Measurements from ENCODE around the gene PIAS4.

Gene PIAS4

DNA sequence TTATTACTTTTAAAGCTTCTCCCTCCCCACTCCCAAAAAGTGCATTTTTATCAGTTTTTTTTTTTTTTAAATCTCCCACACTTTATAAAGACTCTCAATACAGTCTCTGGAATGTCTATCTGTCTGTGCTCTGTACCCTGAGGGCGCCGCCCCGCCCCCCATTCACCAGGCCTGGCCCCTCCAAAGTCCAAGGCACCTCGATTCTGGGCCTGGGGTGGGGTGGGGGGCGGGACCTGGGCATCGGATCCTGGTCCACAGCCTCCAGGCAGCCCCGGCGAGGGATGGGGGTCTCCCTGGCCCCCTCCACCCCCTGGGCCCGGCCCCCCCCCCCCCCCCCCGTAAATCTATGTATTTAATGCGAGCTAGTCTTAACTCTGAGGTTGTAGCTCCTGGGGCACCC, 35.9 kb downstream of the PIAS4 start:
- DNase-seq = no peak

DNA sequence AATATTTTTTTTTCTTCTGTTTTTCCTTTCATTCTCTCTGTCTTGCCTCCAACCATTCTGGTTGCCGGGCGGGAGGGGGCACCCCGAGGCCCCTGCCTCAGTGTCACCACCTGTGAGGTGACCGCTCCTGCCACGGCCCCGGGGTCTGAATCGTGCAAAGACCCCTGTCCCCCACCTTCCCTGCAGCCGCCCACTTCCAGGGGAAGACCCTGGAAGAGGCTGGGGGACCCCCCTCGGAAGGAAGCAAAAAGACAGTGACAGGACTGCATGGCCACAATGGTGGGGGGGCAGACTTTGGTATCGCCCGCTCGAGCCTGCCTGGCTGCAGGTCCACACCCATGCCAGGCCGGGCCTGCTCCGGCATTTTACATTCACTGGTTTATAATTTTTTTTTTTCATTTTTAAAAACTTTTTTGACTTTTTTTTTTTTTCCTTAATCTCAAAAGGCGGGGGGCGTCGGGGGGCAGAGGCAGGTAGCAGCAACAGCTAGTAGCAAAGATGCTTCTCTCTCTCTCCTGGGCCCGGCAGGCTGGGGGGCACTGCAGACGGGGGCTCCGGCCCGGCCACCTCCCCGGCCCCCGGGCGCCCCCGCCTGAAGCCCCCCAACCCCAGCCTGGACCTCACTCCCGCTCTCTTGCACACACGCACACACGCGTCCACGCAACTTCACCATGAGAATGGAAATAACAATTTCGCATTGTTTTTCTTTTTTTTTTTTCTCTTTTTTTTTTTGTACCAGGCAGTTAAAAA, 36.6 kb downstream of the PIAS4 start:
- no peak for DNase-seq

DNA sequence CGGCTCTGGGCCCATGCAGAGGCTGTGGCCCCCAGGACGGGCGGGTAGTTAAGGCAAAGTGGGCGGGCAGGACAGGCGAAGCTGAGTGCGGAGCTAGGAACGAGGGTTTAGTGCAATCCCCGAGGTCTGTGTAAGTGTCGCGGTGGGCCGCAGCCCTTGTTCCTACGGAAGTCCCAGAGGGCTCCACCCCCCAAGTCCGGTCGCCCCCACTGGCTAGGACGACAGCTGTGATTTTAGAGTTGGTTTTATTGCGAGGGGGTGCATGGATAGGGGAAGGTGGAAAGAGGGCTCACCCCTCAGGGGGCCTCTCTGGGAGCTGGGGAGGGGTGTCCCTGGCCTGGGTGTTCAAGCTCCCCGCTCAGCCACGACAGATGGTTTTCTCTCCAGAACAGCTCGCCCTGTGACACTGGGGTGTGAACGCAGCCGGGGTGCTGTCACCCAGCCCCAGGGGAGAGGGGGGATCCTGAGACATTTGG, 37.5 kb downstream of the PIAS4 start:
- DNase-seq = no peak

DNA sequence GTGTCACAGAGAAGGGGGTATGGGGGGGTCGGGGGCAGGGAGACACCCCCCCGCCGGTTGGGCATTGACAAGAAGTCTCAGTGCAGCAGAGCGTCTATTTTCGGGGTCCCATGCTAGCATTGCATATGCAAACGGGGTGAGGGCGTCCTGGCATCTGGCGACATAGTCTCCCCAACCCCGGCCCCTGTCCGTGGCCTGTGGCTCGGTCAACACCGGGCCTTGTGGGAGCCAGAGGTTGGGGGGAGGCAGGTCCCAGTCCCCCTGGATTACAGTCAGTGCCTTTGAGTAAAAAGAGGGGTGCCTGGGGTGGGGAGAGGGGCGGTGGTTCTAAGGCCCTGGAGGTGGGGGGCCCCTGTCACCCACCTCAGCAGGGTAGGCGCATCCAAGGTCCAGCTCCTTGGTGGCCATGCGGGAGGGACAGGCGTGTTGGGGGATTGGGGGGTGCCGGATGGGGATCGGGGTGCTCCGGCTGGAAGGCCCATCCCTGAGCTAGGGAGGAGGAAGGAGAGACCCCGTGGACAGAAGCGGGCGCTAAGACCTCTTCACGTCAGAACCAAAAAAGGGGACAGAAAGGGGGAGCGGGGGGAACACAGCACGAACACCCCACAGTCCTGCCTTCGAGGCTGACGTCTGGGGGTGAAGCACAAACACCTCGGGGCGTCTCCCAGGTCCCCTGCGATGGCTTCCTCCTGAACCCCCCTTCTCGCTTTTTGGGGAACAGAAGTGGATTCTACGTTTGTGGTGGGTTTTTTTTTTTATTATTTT, 38.2 kb downstream of the PIAS4 start:
- no peak for DNase-seq

DNA sequence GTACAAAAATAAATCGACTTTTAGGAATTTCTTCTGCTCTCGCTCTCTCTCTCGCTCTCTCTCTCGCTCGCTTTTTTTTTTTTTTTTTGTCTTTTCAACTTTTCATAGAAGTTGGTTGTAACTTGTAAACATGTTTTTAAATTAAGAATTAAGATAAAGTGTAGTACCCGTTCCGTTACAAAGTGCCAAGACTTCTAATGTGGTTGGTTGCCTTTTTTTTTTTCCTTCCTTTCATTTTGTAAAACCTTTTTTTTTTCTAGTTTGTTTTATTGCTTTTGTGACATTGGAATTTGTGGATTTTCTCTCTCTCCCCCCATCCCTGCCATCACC, 38.8 kb downstream of the PIAS4 start:
- no peak for DNase-seq

DNA sequence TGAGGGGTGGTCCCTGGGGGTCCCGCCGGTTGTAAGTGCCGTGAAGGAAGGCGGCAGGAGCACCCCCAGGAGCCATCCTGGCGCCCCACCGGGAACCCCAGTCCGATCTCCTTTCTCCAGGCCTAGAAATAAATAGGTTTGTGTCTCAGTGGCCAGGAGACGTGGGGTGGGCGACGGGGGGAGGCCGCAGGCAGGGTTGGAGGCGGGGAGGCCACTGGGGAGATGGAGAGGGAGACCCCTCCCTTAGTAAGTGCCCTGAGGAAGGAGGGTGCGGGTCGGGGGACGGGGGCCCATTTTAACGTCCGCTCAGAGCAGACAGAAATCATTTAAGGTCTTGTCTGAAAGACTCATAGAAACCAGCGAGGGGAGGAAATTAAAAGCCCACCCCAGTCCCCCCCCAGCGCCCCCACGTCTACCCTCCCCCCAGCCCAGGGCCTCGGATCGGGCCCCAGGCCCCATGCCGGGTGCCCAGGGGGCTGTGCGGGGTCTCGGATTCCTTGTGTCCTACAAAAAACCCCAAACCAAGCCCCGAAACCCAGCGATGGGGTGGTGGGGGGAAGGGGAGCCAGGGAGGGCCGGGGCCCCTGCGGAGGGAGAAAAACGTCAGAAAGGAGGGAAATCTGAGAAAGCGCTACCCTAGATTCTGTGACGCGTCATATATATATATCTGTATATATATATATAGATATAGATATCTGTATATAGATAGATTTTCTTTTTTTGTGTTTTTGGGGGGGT, 39.6 kb downstream of the PIAS4 start:
- DNase-seq = no peak

DNA sequence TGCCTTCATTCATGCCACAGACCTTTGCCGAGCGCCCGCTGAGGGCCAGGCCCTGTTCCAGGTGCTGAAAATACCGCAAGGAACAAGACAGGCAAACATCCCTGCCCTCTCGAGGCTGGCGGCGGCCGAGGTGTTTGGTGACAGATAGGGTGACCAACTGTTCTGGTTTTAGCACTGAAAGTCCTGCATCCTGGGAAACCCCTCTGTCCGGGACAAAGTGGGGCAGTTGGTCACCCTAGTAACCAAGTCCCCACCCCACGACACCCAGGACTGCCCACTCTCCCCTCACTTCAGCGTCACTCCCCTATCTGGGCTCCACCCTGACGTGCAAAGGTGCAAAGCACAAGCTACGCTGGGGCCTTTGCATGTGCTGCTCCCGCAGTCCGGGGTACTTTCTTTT, 41.9 kb downstream of the PIAS4 start:
- no peak for DNase-seq

DNA sequence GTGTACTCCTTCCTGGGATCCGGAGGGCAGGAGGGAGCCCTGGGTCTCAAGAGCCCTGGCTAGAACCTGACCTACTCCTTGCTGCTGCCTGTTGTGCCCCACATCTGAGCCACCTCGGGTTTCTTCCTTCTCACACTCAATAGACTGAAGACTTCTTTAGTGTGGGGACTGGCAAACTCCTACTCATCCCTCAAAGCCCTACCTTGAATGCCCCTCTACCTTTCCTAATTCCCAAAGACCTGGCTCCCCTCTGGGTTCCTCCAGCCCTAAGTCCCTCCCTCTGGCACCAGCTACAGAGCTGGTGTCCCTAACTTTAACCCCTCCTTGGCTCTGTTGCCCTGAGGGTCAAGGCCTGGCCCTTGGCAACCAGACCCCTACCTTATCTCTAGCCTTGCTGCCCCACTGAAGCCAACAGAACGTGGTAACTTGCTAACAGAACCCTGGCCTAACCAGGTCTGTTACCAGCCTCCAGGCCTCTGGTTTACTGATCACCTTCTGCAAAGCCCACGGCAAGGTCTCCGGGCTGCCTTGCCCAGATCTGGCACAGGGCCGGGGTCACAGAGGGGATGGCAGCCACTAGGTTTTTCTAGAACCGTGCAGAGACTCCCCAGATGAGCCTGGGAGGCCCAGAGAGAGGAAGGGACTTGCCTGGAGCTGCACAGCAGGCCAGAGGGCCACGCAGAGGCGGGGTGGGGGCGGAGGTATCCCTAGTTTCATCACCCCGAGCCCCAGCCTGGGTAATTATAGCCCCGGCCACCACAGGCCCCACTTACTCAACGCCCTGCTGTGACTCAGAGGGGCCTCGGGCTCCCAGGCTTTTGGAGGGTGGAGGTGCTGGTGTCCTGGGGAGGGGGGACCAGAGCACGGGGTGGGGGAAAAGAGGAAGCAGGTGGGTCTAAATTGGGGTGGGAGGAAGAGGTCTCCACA, 43.9 kb downstream of the PIAS4 start:
- peak; percentile 46 for DNase-seq

DNA sequence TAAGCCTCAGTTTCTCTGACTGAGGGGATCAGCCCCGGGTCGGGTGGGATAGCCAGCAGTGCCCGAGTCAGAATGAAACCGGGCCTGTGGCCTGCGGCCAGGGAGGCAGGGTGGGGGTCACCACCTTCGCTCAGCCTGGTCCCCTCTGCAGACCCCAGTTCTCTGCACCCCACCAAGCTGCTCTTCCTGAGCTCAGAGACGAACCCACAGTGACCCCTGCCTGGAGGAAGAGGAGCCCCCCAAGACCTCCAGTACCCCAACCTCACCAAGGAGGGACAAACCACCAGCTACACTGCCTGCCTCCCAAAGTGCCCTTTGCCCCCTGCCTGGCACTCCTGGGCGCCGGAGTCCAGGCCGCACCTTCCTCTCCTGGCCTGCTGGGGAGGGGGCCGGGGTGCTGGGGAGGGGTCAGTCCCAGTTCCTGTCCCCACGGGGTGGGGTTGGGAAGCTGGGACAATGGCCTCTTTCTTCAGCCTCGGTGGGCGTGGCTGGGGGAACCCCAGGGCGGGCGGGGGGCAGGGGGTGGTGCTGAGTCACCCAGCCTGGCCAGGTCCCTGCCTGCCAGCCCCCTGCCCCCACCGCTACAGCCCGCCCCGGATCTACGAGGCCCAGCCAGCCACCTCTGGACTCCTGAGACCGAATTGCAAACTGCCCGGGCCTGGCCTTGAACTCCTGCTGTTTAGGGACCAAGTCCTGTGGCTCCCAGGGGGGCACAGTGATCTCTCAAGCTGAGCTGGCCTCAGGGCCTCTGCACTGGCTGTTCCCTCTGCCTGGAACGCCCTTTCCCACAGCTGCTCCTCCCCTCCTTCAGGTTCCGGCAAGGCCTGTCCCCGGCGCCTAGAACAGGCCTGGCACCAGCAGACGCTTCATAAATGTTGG, 44.8 kb downstream of the PIAS4 start:
- DNase-seq = no peak

DNA sequence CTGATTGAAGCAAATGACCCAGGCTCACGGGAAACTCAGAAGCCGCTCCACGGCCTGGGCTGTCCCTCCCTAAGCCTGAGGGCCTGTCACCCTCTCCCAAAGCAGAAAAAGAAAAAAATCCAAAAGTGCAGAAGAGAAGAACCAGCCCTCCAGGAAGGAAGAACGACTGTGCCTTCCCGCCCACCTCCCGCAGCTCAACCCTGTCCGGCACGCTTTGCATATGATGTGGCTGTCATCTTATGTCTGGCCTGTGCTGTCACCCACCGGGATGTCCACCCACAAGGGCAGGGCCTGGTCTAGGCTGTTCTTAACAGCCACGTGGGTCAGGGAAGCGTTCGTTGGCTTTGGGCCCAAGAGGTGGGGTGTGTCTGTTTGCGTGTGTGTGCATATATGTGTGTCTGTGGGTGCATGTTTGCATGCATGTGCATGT, 45.5 kb downstream of the PIAS4 start:
- DNase-seq = no peak

DNA sequence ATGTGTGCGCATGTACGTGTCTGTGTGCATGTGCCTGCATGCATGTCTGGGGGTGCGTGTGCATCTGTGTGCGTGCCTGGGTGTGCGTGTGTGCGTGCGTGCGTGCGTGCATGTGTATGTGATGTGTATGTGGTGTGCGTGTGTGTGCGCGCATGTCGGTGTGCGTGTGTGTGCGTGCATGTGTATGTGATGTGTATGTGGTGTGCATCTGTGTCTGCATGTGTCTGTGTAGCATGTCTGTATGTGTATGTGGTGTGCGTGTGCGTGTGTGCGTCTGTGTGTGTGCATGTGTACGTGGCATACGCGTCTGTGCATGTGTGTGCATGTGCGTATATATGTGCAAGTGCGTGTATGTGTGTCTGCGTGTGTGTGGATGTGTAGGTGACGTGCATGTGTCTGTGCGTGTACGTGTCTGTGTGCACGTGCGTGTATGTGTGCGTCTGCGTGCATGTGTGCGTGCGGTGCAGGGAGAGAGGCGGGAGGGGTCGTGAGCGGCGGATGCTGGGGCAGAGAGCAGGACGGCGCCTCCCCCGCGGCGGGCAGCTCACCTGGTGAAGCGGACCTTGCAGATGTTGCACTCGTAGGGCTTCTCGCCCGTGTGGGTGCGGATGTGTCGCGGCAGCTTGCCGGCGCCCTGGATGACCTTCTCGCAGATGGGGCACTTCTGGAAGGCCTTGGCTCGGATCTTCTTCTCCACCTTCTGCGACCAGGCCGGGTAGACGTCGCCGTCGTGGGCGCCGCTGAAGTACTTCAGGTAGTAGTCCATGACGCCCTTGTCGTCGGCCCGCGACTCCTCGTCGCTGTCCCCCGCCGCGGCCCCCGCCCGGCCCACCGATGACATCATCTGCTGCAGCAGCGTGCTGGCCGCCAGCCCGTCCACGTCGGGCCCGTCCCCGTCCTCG, 46.1 kb downstream of the PIAS4 start:
- no peak for DNase-seq

DNA sequence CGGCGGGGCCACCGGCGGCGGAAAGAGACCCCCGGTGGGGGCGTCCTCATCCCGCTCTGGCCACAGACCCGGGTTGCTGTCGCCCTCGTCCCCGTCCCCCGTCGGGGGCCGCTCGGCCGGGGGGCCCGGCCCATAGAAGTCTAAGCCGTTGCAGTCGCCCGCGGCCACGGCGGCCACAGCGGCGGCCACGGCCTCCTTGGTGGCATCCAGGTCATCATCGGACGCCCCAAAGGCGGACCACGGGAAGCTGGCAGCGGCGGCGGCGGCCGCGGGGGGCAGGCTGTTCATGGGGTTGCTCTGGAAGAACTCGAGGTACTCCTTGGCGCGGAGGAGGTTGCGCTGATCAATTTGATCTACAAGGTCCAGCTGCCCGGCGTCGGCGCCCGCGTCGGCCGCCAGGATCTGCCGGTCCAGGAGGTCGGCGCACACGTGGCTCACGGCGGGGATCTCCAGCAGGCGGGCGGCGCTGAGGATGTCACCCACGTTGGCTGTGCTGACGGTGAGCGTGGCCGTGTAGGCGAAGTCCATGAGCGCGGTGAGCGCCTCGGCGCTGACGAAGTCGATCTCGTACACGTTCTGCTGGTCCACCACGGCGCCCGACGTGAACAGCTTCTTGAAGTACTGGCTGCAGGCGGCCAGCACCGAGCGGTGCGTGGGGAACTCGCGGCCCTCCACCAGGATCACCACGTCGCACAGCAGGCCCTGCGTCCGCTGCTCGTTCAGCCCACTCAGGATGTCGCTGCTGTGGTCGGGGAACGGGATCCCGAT, 47.1 kb downstream of the PIAS4 start:
- no peak for DNase-seq

DNA sequence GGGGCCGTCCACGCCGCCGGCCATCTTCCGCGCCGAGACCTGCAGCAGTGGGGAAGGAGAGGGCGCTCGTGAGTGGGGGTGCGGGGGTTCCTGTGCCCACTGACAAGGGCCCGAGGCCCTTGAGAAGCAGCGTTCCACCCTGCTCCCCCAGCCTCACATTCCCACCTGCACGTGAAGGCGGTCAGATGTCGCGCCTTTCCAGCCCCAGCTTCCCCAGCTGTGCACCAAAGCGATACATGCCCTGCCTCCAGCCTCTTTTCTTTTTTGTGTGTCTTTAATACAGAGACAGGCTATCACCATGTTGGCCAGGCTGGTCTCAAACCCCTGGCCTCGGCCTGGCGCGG, 47.6 kb downstream of the PIAS4 start:
- no peak for DNase-seq

DNA sequence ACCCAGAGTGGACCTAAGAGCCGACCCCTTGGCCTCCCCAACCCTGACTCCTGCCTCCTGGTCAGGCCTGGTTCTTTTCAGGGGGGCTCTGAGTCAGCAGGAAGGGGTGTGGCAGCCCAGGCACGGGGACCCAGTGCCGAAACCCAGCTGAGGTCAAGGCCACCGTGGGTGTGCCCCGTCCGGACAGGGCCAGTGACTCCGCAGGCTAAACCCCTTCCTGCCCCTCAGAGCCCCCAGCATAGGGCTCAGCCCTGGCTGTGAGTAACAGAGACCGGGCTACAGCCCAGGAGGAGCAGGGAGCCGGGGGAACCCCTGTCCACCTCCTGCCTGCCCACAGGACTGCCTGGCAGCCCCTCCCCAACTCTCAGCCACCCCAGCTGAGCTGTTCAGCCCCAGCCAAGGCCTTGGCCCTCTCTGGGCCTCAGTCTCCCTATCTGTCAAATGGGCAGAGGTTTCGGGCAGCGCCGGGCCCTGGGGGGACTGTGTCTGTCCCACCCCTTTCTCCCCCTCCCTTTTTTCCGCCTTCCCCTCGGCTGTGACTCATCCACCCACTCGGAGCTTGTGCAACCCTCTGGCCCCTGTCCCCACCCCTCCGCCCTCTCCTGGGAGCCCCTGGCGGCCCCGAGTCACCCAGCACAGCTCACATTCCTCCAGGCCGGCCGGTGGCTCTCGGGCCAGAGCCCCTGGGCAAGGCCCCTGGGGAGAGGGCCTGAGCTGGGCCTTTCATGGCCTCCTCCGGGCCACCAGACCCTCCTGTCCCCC, 50.6 kb downstream of the PIAS4 start:
- DNase-seq = peak; percentile 66

DNA sequence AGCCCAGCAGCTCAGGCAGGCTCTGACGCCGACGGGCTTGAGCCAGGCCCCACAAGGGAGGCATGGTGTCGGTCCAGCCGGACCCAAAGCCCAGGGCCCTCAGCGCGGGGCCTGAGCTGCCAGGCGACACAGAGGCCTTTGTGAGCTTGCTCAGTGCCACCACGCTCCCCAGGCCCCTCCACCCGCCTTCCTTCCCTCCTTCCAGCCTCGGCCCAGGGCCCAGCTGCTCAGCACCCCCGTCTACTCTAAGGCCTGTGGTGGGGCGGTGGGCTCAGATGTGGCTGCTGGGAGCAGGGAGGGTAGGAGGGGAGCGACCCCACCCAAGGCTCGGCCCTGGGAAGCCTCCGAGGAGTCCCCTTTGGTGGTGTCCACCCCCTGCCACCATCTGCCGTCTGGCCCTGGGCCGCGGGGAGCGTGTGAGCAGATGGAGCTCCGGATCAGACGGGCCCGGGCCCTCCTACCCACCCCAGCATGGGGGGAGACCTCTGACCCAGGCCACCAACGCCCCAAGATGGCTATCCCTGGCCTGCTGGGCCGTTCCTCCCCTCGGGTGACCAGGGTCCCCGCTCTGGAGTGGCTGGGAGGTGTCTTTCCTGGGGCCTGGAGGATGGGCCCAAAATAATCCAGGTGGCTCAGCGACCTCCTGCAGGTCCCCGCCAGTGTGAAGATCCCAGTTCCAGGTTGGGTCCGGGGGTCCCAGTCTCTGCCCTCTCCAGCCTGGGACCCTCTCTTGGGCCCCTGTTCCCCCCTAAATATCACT, 51.3 kb downstream of the PIAS4 start:
- DNase-seq = no peak

DNA sequence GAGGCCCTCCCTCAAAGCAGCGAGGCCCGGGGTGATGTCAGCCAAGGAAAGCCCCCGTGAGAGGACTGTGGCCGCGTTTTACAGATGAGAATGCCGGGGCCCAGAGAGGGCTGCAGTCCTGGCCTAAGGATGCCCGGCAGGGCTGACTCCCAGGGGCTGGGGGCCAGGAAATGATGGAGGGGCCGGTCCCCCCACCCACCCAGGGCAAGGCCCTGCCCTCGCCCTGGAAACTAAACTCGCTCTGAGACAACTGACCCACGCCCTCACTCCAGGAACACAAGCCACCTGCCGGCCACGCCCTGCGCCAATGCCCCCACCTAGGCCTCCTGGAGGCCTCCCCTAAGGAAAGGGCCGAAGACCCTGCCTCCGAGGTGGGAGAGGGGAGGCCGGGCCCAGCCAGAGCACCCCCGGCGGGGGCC, 51.9 kb downstream of the PIAS4 start:
- no peak for DNase-seq

DNA sequence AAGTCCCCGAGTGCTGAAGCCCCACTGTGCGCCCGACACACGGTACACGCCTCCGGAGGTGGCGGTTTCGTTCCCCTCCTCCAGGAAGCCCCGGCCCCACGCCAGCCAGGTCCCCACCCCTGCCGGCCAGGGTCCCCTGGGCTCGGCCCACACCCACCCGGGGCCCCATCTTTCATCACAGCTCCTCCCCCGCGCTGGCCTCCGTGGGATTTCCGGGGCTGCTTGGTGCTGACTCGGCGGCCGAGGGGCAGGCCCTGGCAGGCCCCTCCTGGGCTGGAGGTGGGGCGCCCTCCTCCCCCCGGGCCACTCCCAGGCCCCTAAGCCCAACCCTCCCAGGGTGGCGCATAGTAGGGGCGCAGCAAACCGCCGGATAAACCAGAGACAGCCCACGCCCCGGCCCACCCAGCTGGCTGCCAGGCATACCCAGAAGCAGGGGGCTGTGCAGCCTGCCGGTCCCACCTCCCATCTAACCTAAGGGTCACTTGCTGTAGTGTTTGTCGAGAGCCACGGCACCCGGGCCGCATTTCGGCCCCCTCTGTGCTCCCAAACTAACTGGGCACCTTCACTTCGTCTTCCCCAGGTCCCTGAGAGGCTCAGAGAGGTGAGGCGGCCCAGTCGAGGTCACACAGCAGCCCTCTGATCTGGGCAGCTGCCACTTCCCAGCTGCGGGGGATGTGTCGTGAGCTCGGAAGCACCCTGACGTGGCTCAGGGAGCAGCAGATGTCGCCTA, 52.5 kb downstream of the PIAS4 start:
- peak; percentile 52 for DNase-seq
